Measurements from ENCODE around the gene ACSL3.
"Not testable (repeated sequence)": the region's sequence is repeated elsewhere in the genome, so short reads cannot be mapped to it uniquely, and the experiment has no call there.

Gene ACSL3

GRCh38 chr2:222851956-222852617 lies 8.7 kb upstream of the ACSL3 start:
- DNase-seq (ENCODE audit: low read depth in 1 of 2, low spot score in 1 of 2), result no peak

GRCh38 chr2:222854773-222855700 lies 5.8 kb upstream of the ACSL3 start:
- no peak for DNase-seq (ENCODE audit: low read depth in 1 of 2, low spot score in 1 of 2)

- no peak for DNase-seq (ENCODE audit: low read depth in 1 of 2, low spot score in 1 of 2)
These were observed 837 bp upstream of the ACSL3 start for GRCh38 chr2:222859786-222860612.

- peak in 1 of 2 donors; percentile 25 for DNase-seq (ENCODE audit: low read depth in 1 of 2, low spot score in 1 of 2)
These were observed 722 bp downstream of the ACSL3 start for GRCh38 chr2:222861411-222862105.

GRCh38 chr2:222862106-222862908 lies 1.5 kb downstream of the ACSL3 start:
- no peak for DNase-seq (ENCODE audit: low read depth in 1 of 2, low spot score in 1 of 2)

- no peak for DNase-seq (ENCODE audit: low read depth in 1 of 2, low spot score in 1 of 2)
These were observed 2.2 kb downstream of the ACSL3 start for GRCh38 chr2:222862909-222863544.

- DNase-seq (ENCODE audit: low read depth in 1 of 2, low spot score in 1 of 2), result no peak
These were observed 3.5 kb downstream of the ACSL3 start for GRCh38 chr2:222864296-222864695.

- DNase-seq (ENCODE audit: low read depth in 1 of 2, low spot score in 1 of 2), result no peak
These were observed 4.5 kb downstream of the ACSL3 start for GRCh38 chr2:222865301-222865700.

- no peak for DNase-seq (ENCODE audit: low read depth in 1 of 2, low spot score in 1 of 2)
These were observed 5.6 kb downstream of the ACSL3 start for GRCh38 chr2:222866358-222866960.

- not testable (repeated sequence) for DNase-seq (ENCODE audit: low read depth in 1 of 2, low spot score in 1 of 2)
These were observed 7.9 kb downstream of the ACSL3 start for GRCh38 chr2:222868560-222869251.

- DNase-seq (ENCODE audit: low read depth in 1 of 2, low spot score in 1 of 2), result no peak
These were observed 8.4 kb downstream of the ACSL3 start for GRCh38 chr2:222869252-222869560.

- DNase-seq (ENCODE audit: low read depth in 1 of 2, low spot score in 1 of 2), result no peak
These were observed 10.5 kb downstream of the ACSL3 start for GRCh38 chr2:222871291-222871690.

- no peak for DNase-seq (ENCODE audit: low read depth in 1 of 2, low spot score in 1 of 2)
These were observed 11.7 kb downstream of the ACSL3 start for GRCh38 chr2:222872551-222872950.

- no peak for DNase-seq (ENCODE audit: low read depth in 1 of 2, low spot score in 1 of 2)
These were observed 14.6 kb downstream of the ACSL3 start for GRCh38 chr2:222875482-222875881.

- DNase-seq (ENCODE audit: low read depth in 1 of 2, low spot score in 1 of 2), result no peak
These were observed 16.1 kb downstream of the ACSL3 start for GRCh38 chr2:222876947-222877346.

- no peak for DNase-seq (ENCODE audit: low read depth in 1 of 2, low spot score in 1 of 2)
These were observed 16.9 kb downstream of the ACSL3 start for GRCh38 chr2:222877556-222878300.

GRCh38 chr2:222878301-222878876 lies 17.6 kb downstream of the ACSL3 start:
- DNase-seq (ENCODE audit: low read depth in 1 of 2, low spot score in 1 of 2), result no peak

All from activated T-helper 1 cell treated with anti-CD3 and anti-CD28 coated beads, Interleukin-2, amount 50 U/mL, for 16 hours (primary cell).